ENCODE data around the gene PPP4R3B.
"Not testable (repeated sequence)": the region's sequence is repeated elsewhere in the genome, so short reads cannot be mapped to it uniquely, and the experiment has no call there.

Gene PPP4R3B

GRCh38 chr2:55617175-55618024 is at the start of gene PPP4R3B:
PPP4R3B (minus strand) TSS chr2:55617622; CDS start chr2:55617285, 337 bp downstream.
- peak; percentile 99 for DNase-seq (ENCODE audit: low spot score)

DNA sequence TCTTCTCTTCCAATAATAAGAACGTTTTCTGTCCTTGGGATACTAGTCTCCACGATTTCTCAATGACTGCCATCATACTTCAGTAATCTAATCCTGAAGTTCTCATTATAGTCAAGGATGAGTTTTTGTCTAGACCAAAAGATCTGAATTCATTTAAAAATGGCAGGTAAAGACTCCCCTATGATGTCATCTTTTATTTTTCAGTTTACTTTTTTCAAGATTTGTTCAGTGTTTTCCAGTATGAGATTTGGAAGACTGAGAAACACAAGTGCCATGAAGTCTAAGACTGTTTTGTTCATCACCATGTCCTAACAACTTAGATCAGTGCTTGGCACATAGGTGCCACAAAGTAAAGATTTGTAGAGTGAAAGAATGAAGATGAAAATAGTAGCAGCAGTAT is 35.8 kb upstream of the PPP4R3B start:
- DNase-seq (ENCODE audit: low spot score): no peak

DNA sequence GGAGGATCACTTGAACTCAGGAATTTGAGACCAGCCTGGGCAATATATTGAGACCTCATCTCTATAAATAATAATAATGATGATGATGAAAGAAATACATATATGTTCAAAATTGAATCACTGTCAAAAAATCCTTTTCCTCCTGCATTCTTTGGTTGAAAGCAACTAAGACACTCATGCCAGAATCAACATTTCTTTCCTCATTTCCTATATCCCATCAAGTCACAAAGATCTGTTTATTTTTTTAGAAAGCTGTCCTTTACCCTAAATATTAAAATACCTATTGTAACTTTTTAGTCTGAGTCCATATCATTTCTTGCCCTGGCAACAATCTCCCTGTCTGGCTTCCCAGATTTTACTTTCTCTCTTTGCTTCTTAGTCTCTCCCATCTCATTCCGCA is 31.8 kb upstream of the PPP4R3B start:
- DNase-seq (ENCODE audit: low spot score): no peak

GRCh38 chr2:55636831-55637230 is 19.4 kb upstream of the PPP4R3B start:
- no peak for DNase-seq (ENCODE audit: low spot score)

DNA sequence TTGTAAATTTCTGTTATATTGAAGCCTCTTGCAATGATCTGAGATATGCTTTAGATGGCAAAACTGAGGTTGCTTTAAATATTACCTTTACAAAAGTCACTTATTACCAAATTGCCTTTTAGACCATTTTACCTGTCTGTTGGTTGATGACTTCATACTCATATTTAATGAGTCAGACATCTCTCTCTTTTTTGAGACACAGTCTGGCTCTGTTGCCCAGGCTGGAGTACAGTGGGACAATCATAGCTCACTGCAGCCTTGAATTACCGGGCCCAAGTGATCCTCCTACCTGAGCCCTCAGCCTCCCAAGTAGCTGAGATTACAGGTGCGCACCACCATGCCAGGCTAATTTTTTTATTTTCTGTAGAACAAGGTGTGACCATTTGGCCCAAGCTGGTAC is 11.5 kb upstream of the PPP4R3B start:
- no peak for DNase-seq (ENCODE audit: low spot score)

DNA sequence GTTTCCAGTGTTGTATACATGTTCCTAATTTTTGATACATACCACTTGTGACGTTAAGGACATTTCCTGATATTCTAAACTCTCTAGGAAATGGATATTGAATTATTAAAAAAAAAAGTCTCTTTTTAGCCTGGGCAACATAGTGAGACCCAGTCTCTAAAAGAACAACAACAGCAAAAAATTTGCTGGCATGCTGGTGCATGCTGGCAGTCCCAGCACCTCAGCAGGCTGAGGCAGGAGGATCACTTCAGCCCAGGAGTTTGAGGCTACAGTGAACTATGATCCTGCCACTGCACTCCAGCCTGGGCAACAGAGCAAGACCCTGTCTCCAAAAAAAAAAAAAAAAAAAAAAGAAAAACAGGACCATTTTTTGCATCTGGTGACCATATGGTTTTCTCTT is 10.5 kb upstream of the PPP4R3B start:
- no peak for DNase-seq (ENCODE audit: low spot score)

DNA sequence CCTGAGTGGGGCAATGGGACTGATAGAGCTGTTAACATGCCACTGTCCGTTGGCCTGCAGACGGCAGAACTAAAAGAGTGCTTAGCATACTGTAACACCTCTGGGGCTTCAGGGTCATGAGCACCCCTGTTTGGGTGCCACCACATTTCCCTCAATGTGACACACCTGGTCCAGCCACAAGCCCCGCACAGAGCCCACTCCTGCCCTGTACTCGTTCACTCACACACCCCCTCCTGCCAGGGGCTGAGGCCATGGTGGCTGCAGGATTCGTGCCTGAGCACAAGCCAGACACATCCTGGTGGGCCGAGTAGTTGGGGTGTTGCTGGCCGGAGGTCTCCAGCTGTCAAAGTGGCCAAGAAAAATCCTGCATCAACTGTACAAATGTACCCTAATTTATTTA is 4.4 kb upstream of the PPP4R3B start:
- no peak for DNase-seq (ENCODE audit: low spot score)

GRCh38 chr2:55620123-55620779 is 2.8 kb upstream of the PPP4R3B start:
- DNase-seq (ENCODE audit: low spot score): no peak

DNA sequence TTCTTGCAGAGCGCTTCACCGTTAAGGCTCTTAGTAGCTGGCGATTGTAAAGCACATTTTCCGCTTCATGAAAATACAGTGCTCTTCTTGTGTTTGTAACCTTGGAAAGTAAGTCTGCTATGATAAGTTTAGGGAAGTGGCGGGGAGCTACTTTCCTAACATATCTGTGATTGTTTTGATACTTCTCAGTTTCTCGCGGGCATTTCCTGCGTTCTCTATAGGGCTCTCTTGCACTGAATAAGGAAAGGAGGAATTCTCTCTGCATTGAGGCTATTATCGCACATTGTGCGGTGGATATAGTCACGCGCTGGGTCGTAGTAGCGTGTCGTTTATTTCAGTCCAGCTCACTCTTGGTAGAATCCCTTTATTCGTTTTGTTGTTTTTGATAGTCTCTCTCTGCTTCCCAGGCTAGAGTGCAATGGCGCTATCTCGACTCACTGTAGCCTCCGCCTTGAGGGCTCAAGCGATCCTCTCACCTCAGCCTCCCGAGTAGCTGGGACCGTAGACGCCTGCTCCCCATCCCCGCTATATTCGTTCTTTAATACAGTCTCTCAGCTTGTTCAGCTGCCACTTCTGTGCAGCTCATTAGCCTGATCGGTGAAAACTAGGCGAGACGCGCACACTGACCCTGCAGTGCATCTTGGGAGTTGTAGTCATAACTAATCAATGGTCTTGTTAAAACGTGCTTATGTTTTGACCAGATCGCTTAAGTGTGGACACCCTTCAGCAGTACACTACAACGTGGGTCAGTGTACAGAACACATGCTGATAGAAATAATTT is 1.0 kb upstream of the PPP4R3B start:
- DNase-seq (ENCODE audit: low spot score): peak; percentile 44

GRCh38 chr2:55618025-55618274 is 528 bp upstream of the PPP4R3B start:
- DNase-seq (ENCODE audit: low spot score): no peak

GRCh38 chr2:55616551-55617174 is 759 bp downstream of the PPP4R3B start:
- peak; percentile 34 for DNase-seq (ENCODE audit: low spot score)

DNA sequence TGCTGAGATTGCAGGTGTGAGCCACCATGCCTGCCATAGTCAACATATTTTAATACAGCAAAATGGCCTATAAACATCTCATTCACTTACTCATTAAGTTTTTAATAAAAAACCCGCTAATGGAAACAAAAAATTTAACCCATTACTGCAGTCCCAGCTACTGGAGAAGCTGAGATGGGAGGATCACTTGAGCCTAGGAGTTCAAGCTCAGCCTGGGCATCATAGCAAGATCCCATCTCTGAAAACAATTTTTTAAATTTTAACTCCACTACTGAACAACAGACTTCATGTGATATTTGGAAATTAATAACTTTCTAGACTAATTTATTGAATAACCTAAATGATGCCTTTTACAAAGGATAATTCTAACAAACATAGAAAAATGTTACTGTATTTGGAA is 5.4 kb downstream of the PPP4R3B start:
- no peak for DNase-seq (ENCODE audit: low spot score)

- DNase-seq (ENCODE audit: low spot score): no peak
Measured at GRCh38 chr2:55610954-55611743, 6.3 kb downstream of the PPP4R3B start.

GRCh38 chr2:55609938-55610578 is 7.4 kb downstream of the PPP4R3B start:
- DNase-seq (ENCODE audit: low spot score): no peak

DNA sequence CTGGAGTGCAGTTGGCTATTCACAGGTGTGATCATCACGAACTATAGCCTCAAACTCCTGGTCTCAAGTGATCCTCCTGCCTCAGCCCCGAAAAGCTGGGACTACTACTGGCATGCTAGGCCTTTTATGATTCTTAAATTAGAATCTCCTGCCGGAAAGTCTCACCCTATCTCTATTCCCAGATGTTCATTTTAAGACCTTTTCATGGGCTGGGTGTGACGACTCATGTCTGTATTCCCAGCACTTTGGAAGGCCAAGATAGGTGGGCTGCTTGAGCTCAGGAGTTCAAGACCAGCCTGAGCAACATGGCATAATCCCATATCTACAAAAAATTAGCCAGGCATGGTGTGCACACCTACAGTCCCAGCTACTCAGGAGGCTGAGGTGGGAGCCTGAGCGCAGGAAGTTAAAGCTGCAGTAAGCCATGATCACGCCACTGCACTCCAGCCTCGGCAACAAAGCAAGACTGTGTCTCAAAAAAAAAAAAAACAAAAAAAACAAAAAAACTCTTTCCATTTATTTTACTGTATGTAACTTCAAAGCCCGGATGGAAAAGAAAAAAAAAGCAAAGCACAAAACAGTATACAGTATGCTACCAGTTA is 8.1 kb downstream of the PPP4R3B start:
- no peak for DNase-seq (ENCODE audit: low spot score)

DNA sequence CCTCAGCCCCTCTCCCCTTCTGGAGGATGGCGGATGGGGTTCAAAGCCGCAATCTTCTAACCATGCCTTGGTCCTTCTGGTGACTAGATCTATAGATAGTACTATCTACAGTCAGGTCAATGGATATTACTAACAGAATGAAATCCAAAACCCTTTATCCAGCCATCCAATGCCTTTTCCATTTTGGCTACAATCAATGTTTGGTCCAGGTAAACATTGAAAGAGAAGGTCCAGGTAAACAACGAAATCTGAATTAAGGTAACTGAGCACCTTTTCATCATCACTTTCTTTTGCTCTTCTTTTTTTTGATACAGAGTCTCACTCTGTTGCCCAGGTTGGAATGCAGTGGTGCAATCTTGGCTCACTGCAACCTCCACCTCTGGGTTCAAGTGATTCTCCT is 9.7 kb downstream of the PPP4R3B start:
- no peak for DNase-seq (ENCODE audit: low spot score)

DNA sequence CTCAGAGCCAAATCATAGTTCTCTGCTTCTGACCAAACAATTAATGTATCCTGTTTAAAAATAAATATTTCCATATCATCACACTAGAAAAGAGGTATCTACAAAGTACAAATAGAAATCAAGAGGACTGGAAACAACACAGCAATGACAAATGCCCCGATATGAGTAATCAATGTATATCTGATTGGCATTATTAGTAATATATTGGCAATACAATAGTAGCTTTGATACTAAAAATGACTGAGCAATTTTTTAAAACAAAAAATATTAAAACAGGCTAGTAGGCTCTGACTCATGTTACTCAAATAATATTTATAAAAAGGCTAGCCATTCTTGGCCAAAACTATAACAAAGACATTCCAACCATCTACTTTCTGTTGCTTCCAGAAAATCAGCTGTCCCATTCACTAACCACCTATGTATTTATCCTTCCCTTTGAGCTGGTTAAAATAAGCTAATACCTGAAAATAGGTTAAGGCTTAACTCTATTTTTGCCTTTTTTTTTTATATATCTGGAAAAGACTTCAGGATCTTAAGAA is 13.3 kb downstream of the PPP4R3B start:
- DNase-seq (ENCODE audit: low spot score): no peak

DNA sequence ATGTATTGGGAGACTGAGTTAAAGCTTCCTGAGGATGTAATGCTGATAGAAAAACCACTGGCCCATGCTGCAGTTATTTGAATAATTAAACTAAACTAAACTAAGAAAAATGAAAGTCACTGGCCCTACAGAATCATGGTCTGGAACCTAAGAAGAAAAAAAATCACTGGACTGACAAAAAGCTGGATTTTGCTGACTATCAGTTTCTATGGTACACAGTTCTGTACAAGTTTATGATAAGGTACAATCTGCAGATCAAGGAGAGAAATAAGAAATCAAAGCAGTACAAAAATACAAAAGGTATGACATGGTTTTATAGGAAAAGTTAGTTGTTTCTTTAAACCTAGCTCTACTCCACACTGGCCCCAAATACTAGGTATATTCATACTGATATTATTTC is 15.6 kb downstream of the PPP4R3B start:
- DNase-seq (ENCODE audit: low spot score): no peak

DNA sequence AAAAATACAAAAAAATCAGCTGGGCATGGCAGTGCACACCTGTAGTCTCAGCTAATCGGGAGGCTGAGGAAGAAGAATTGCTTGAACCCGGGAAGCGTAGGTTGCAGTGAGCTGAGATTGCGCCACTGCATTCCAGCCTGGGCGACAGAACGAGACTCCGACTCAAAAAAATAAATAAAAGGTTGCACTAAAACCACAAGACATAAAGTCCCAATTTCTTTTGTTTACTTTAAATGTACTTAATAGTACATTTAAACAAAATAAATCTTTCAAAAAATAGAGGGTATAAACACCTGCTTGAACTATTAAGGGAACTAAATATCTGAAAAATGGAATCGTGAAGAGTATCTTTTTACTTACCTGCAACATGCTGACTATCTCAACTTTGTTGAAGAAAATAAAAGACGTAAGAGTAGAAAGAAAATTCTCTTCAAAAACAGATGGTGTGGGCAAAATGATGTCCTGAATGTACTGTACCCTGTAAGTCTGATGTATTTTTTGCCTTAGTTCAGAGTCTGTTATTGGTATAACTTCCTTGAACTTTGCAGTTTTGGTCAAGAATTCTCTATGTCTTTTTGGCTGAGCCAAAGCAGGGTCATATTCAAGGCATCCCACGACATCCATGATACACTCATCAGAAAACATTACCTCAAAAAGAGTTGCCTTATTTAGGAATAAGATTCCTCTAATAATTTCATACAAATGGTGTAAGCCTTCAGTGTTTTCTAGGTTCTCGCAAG is 19.2 kb downstream of the PPP4R3B start:
- DNase-seq (ENCODE audit: low spot score): no peak

GRCh38 chr2:55596795-55597194 is 20.6 kb downstream of the PPP4R3B start:
- not testable (repeated sequence) for DNase-seq (ENCODE audit: low spot score)
